ENCODE data around the gene DNAJC1.
A peak's percentile ranks its signal among the peaks of the same experiment; 100 is the strongest.

Gene DNAJC1

DNA sequence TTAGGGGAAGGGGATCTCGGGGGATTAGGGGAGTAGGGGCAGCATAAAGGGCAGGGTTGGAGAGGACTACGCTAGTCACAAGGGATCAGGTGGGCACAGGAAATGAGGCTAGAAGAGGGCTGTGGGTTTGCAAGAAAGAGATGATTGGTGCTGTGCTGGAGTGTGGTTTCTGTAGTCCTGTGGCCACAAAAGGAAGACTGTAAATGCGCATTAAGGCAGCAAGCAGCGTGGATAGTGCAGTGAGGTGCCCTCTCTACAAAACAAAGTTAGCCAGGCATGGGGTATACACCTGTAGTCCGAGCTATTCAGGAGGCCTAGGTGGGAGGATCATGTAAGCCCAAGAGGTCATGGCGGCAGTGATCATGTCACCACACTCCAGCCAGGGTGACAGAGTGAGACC is 257.4 kb downstream of the DNAJC1 start:
- TF ChIP-seq, protein P1, sequence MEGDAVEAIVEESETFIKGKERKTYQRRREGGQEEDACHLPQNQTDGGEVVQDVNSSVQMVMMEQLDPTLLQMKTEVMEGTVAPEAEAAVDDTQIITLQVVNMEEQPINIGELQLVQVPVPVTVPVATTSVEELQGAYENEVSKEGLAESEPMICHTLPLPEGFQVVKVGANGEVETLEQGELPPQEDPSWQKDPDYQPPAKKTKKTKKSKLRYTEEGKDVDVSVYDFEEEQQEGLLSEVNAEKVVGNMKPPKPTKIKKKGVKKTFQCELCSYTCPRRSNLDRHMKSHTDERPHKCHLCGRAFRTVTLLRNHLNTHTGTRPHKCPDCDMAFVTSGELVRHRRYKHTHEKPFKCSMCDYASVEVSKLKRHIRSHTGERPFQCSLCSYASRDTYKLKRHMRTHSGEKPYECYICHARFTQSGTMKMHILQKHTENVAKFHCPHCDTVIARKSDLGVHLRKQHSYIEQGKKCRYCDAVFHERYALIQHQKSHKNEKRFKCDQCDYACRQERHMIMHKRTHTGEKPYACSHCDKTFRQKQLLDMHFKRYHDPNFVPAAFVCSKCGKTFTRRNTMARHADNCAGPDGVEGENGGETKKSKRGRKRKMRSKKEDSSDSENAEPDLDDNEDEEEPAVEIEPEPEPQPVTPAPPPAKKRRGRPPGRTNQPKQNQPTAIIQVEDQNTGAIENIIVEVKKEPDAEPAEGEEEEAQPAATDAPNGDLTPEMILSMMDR (IDR thresholded peaks at IDR 0.05), result no peak
- Histone ChIP-seq H3K27ac (no peak overlapping the region), H3K4me3 (no peak overlapping the region)
- DNase-seq (ENCODE audit: low spot score), result no peak

DNA sequence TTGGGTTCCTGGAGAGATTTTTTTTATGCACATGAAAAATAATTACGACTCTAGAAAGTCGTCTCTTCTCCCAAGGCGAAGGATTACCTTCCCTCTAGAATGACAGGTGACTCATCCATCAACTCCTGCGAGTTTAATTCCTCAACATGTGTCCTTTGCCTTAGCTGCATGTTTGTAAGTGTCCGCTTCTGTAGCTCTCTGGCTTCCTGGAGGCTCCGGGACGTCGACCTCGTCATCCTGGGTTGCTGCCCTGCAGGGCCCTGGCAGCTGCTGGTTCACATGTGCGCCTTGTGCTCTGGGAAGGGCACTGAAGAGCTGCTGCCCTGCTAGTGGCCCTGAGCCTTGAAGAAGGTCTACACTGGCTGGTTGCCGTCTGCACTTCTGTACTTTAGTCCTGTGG is 259.3 kb downstream of the DNAJC1 start:
- Histone ChIP-seq H3K4me3 (no peak overlapping the region), H3K27ac (no peak overlapping the region)
- no peak for DNase-seq (ENCODE audit: low spot score)
- TF ChIP-seq, protein P1 (IDR thresholded peaks at IDR 0.05), result no peak

DNA sequence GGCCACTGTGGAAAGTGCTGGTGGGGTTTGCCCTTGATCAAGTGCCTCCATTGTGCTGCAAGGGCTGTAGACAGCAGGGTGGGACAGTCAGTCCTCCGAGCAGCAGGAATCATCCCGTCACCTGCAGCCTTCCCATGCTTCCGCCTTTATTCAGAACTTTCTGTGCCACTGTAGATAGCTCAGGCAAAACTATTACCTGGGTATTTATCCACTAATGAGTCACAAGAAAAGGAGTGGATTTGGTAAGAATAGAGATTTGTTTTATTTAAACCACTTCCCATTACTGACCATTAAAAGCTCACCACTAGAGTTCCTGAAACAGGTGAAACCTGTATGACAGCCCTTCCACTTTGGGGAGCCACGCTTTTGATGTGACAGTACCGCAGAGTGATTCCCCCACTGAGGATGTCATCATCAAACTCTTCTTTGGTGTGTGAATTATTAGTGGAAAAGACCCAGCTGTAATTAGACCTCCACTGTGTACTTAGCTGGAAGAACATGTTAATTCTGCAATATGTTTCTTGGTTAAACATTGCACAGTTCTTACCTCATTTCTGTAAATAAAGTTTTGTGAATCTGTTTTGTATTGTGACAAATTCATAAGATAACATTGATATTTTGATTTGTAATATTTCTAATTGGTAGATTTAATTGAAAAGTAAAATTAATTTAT is 260.7 kb downstream of the DNAJC1 start:
- Histone ChIP-seq H3K27ac (no peak overlapping the region), H3K4me3 (no peak overlapping the region)
- TF ChIP-seq, protein P1 (IDR thresholded peaks at IDR 0.05), result no peak
- no peak for DNase-seq (ENCODE audit: low spot score)

DNA sequence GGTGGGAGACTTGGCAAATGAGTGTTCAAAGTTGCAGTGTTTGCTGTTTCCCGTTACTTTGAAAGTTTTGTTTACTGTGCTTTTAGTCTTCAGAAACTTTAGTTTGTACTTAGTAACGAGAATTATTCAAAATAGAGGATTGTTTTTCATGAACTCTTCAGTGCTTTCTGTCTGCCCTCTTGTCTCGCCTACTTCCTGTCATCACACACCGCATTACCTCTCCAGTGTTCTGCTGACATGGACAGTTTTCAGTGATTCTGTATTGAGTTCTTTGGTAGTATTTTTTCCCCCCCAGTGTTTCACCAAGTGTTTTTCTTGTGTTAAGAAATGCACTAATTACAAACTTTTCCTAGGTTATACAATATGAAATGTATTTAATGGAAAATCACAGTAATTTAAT is 262.5 kb downstream of the DNAJC1 start:
- TF ChIP-seq, protein P1 (IDR thresholded peaks at IDR 0.05), result no peak
- no peak for DNase-seq (ENCODE audit: low spot score)
- no peak overlapping the region for H3K27ac ChIP-seq
- no peak overlapping the region for H3K4me3 ChIP-seq

DNA sequence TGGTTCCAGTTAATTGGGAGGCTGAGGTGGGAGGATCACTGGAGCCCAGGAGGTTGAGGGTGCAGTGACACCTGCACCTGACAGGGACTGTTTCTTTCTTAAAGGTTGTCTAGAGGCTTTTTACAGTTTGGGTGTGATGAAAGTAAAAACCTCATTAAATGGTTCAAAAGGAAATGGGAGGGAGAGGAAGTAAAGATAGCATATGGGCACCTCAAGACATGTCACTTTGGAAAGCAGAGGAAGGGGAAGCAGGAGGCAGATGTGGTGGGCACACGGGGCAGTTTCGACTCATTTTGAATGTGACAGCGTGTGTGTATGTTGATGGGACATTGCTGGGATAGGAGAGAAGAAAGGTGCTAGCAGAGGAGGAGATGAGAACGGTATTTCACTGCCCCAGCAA is 266.4 kb downstream of the DNAJC1 start:
- DNase-seq (ENCODE audit: low spot score), result no peak
- Histone ChIP-seq H3K4me3 (no peak overlapping the region), H3K27ac (no peak overlapping the region)
- TF ChIP-seq, protein P1 (IDR thresholded peaks at IDR 0.05), result no peak

DNA sequence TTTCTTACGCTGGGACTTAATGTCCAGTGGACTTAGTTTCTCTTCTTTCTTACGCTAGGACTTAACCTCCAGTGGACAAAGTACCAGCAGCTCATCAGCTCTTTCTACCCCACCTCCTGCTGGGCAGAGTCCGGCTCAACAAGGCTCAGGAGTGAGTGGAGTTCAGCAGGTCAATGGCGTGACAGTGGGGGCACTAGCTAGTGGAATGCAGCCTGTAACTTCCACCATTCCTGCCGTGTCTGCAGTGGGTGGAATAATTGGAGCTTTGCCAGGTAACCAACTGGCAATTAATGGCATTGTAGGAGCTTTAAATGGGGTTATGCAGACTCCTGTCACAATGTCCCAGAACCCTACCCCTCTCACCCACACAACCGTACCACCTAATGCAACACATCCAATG is 269.8 kb downstream of the DNAJC1 start:
- no peak for DNase-seq (ENCODE audit: low spot score)
- TF ChIP-seq, protein P1 (IDR thresholded peaks at IDR 0.05), result no peak
- H3K27ac ChIP-seq, result no peak overlapping the region
- no peak overlapping the region for H3K4me3 ChIP-seq

DNA sequence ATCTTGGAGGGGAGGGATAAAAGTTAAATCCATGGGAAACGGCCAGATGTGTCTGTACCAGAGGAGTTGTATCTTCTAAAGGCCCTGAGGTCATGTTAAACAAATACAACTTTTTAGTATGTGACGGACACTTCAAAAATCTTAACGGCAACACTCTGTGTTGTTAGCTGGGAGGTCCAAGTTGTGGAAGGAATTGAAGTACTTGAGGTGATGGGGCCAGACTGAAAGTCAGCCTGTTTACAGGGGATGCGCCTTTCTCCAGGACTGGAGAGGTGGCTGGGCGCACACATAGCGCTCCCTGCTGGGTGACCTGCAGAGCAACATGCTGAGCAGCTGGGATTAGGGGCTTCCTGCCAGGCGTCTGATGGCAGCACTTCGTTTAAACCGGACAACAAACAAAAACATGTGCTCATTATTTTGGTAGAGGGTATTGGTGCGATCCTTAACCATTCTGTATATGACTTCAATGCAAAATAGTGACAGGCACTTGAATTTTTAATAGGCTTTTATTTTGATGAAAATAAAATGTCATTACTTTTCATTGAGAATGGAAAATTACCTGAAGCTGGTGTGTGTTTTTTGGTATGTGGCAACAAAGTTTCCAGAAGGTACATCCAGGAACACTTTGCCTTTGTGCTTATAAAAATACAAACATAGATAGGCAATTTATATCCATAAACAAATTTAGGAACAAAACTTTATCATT is 271.3 kb downstream of the DNAJC1 start:
- no peak overlapping the region for H3K4me3 ChIP-seq
- DNase-seq (ENCODE audit: low spot score), result no peak
- no peak overlapping the region for H3K27ac ChIP-seq
- TF ChIP-seq, protein P1 (IDR thresholded peaks at IDR 0.05), result peak; percentile 75
